ENCODE results near the gene SELENOH.

SELENOH gene

DNA sequence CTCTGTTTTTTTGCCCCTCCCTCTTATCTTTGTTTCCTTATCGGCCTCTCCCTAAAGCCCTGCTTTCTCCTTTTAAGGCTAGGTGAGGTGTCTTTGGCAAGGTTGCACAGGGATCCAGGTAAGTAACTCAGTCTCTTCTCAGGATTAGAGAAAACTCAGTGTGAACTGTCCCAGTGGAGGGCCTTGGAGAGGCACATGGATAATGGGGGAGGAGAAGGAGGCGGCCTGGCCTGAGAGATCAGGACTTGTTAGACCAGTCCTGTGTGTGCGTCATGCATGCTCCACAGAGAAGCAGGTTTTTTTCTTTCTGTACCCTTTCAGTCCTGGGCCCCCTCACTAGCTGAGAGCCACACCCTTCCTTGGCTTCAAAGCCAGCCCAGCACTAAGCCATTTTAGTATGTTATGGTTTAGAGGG is 40.2 kb downstream of the SELENOH start:
- no peak for DNase-seq (ENCODE audit: low read depth in 2 of 2)

DNA sequence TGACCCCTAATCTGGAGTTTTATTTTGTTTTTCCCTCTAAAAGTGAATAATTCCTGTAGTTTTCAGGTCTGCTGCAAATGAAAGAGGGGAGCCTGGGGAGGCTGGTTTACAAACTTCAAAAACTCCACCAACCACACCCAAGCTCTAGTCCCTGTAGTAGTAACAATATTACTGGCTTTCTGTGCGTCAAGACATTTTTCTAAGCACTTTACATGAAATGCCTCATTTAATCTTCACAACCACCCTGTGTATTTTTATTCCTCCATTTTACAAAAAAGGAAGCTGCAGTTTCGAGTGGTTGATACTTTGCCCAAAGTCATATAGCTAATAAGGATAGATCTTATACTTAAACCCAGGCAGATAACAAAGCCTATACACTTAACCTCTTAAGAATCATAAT is 43.8 kb downstream of the SELENOH start:
- DNase-seq (ENCODE audit: low read depth in 2 of 2), result no peak

DNA sequence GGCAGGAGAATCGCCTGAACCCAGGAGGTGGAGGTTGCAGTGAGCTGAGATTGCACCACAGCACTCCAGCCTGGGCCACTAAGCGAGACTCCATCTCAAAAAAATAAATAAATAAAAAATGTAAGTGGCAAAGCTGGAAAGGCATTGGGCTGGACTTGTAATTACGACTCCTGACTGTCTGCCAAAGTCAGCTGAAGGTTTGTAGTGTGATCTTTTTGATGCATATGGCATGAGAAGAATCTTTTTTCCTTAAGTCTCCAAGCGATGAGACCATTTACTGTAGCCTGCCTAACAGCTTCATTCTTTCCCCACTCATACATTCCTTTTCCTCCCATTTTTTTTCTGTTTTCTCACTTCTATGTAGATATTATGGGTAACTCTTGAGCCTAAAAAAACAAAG is 45.1 kb downstream of the SELENOH start:
- DNase-seq (ENCODE audit: low read depth in 2 of 2), result no peak

DNA sequence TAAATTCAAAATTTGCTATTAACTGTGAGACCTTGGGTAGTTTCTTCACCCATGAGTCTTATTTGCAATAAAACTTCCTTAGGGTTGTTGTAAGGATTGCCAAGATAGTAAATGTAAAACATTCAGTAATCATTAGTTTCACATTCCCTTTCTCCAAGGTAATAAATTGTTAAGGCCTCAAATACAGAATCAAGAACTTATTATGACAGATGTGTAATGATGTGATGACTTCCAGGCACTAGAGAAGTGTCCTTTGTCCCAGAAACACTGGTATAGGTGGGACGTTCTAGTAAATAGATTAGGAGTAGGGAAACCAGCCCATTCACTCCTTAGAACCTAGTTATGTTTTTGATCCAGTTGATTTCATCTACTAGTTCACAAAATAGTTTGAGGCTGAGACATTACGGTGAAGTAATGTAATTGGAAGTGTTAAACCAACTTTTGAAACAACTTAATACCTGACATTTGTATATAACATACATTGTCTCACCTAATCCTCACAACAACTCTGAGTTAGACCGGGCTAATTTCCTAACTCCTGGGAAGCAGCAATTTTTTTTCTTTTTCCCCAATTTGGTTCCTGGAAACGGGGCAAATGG is 45.8 kb downstream of the SELENOH start:
- no peak for DNase-seq (ENCODE audit: low read depth in 2 of 2)

DNA sequence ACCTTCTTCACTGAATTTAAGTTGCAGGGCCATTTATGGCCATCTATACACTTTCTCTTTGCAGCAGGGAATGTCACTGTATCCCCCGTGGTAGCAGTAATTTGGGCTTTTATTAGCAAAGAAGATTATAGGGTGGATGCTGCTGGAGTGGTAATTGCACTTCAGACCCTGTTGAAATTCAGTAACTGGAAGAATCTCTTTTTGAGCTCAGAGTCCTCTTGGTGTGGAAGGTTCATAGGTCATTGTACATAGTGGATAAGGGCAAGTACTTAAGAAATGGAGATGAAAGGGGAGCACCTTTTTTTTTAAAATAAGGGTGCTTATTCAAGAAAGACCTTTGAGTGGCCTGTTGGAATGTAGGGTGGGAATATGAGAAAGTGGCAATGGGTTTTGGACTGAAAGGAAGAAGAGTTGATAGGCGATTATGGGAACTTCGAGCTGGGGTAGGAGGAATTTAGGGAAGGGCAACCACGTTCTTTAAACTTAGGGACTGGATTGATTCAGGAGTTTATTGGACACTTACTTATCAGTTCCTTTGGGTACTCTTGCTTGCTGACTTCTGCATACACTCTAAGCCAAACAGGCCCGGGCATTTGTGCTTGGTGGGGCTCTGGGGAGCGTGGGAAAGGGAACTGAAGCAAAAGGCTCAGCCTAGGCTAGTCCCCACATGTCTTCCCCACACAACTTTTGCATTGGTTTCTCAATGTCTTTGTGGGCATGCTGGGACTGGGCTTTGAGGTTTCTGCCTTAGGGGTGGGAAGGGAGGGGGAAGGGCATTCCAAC is 46.8 kb downstream of the SELENOH start:
- no peak for DNase-seq (ENCODE audit: low read depth in 2 of 2)

DNA sequence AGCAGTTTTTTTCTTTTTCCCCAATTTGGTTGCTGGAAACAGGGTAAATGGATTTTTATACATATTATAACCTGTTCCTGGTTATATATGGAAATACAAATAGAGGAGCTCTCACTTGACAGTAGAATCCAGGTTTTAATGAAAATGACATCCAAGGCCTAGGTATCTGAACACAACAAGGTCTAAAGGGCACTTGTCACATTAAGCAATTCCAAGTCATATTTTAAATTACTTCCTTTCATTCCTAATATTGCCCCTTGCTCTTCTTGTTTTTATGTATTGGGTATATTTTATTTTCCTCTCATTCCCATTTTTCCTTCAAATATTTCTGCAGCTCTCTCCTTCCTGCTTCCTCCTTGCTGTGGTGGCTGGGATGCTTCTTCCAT is 47.4 kb downstream of the SELENOH start:
- DNase-seq (ENCODE audit: low read depth in 2 of 2), result no peak

DNA sequence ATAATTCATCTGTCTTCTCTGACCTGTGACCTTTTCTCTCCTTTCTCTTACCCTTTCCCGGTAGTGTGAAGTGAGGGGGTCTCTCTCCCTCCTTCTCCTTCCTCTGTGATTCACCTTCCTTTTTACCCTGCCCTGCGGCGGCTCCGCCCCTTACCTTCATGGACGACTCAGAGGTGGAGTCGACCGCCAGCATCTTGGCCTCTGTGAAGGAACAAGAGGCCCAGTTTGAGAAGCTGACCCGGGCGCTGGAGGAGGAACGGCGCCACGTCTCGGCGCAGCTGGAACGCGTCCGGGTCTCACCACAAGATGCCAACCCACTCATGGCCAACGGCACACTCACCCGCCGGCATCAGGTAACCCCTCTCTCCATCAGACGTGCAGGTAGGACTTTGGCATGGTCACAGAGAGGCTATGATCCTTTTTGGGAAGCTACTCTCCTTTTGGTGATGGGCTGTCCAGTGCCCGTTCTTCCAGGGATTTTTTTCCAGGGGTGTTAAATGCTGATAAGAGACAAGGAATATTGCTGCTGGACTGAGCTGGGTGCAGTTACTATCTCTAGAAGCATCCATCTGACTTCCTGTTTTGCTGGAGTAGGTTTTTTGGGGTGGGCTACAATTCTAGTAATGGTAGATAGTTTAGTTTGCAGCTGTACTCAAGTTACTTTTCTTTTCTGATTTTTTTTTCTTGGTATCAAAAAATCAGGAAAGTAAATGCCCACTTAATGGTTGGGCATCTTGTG is 50.2 kb downstream of the SELENOH start:
- no peak for DNase-seq (ENCODE audit: low read depth in 2 of 2)

DNA sequence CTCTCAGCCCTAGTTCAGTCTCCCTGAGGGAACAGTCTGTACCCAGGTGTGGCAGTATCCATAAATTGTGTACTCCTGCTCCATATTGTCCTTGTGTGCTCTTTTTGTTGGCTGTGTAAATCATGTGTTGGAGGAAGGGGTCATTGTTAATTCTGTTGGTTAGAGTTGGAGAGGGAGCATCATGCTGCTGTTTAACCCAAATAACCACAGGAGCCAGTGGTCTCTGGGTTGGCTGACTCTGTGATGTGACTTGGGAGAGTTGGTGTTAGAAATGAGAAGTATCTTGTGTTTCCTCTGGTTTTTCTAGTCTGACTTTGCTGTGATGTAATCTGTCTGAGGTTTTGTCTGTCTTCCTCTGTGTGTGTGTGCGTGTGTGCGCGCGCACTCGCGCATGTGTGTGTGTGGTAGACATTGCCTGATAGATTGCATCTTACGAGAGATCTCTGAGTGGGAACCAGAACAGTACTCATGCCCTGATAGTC is 50.8 kb downstream of the SELENOH start:
- DNase-seq (ENCODE audit: low read depth in 2 of 2), result no peak

DNA sequence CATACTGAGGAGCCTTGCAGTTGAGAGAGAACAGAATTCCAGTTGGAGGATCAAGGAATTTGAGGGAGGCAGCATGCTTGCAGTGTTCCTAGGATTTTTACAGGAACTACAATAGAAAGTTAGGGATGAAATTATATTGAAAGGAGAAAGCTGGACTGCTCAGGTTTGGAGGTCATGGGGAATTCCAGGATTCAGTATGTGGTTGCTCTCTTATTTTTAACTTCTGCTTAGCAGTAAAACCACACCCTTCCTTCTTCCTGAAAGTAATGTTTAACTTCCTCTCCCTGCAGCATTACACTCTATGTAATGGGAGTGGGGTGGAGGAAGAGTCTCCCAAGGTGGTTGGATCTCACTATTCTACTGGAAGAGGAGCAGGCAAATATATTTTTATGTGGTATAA is 51.6 kb downstream of the SELENOH start:
- no peak for DNase-seq (ENCODE audit: low read depth in 2 of 2)

Measured in fibroblast of skin of left biceps (primary cell).